ENCODE results near the gene ENO1. TPM values are rescaled to one million over a fixed set of nuclear protein-coding genes. Genes with fewer than 3 reads are reported as not detected.
A peak's percentile ranks its signal among the peaks of the same experiment; 100 is the strongest.

ENO1 gene
- total and polyA plus RNA-seq, 2 experiments from 2014 or later: 659 to 868 TPM

DNA sequence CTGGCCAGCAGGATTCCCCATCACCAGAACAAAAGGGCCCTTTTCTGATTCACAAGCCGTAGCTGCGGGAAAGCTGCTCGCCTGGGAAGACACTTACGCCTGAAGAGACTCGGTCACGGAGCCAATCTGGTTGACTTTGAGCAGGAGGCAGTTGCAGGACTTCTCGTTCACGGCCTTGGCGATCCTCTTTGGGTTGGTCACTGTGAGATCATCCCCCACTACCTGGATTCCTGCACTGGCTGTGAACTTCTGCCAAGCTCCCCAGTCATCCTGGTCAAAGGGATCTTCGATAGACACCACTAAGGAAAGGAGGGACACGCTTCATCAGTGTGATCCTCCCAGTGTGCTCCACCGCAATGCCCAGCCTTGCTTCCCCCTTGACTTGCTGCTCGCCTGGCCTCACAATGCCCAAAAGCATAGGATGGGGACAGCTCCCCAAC, 14.7 kb downstream of the ENO1 start:
- H3K4me3 ChIP-seq: no peak overlapping the region
- H3K79me2 ChIP-seq: peaks cover 7% of the 10 kb centered on the region
- H3K9me3 ChIP-seq (ENCODE audit: low read depth): no peaks in the 10 kb centered on the region
- no peak overlapping the region for H3K27ac ChIP-seq
- H3K36me3 ChIP-seq (replicated peaks; ENCODE audit: insufficient read depth, low read depth): no peaks in the 10 kb centered on the region
- peaks cover 8% of the 10 kb centered on the region for H4K20me1 ChIP-seq (ENCODE audit: insufficient read depth, poor library complexity, severe bottlenecking)
- TF ChIP-seq EZH2 (IDR thresholded peaks at IDR 0.05; ENCODE audit: borderline replicate concordance): no peak
- TF ChIP-seq, protein P1, sequence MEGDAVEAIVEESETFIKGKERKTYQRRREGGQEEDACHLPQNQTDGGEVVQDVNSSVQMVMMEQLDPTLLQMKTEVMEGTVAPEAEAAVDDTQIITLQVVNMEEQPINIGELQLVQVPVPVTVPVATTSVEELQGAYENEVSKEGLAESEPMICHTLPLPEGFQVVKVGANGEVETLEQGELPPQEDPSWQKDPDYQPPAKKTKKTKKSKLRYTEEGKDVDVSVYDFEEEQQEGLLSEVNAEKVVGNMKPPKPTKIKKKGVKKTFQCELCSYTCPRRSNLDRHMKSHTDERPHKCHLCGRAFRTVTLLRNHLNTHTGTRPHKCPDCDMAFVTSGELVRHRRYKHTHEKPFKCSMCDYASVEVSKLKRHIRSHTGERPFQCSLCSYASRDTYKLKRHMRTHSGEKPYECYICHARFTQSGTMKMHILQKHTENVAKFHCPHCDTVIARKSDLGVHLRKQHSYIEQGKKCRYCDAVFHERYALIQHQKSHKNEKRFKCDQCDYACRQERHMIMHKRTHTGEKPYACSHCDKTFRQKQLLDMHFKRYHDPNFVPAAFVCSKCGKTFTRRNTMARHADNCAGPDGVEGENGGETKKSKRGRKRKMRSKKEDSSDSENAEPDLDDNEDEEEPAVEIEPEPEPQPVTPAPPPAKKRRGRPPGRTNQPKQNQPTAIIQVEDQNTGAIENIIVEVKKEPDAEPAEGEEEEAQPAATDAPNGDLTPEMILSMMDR (IDR thresholded peaks at IDR 0.05; ENCODE audit: poor library complexity): no peak
- TF ChIP-seq EZH2phosphoT487 (IDR thresholded peaks at IDR 0.05; ENCODE audit: low read depth, severe bottlenecking, unreplicated experiment): no peak
- H3K27me3 ChIP-seq: no peaks in the 10 kb centered on the region
- peaks cover 2% of the 10 kb centered on the region for H3K4me1 ChIP-seq (ENCODE audit: insufficient read depth)
- 94% methylated on average over 13 of the region's 13 CpGs for WGBS (ENCODE audit: low lambda C conversion rate, missing lambda C conversion rate)
- no peak for DNase-seq (ENCODE audit: low spot score)
- no peak overlapping the region for H2AFZ ChIP-seq
- no peak overlapping the region for H3K4me2 ChIP-seq
- no peaks in the 10 kb centered on the region for H3K9me2 ChIP-seq (replicated peaks; ENCODE audit: insufficient read depth)

DNA sequence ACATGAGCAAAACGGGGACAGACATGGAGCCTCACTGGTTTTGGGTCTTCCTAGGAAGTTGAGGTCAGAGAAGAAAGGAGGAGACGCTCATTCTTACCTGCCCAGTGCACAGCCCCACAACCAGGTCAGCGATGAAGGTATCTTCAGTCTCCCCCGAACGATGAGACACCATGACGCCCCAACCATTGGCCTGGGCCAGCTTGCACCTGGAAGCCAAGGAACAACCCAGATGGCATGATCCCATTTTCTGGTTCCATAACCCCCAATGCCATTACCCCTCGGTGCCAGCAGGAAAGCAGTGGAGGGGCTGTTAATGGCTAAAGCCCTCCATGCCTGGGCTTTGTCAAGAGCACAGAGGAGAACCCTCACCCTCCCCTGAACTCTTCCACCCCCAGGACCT, 15.3 kb downstream of the ENO1 start:
- Histone ChIP-seq H3K27ac (no peak overlapping the region), H3K9me3 (ENCODE audit: low read depth) (no peaks in the 10 kb centered on the region), H3K4me2 (no peak overlapping the region), H3K79me2 (peaks cover under 1% of the 10 kb centered on the region), H3K27me3 (no peaks in the 10 kb centered on the region), H3K4me1 (ENCODE audit: insufficient read depth) (peaks cover 9% of the 10 kb centered on the region), H2AFZ (no peak overlapping the region), H3K9me2 (replicated peaks; ENCODE audit: insufficient read depth) (no peaks in the 10 kb centered on the region), H4K20me1 (ENCODE audit: insufficient read depth, poor library complexity, severe bottlenecking) (peaks cover 3% of the 10 kb centered on the region), H3K4me3 (no peak overlapping the region), H3K36me3 (replicated peaks; ENCODE audit: insufficient read depth, low read depth) (no peaks in the 10 kb centered on the region)
- WGBS (ENCODE audit: low lambda C conversion rate, missing lambda C conversion rate): 97% methylated on average over 7 of the region's 7 CpGs
- DNase-seq (ENCODE audit: low spot score): no peak
- TF ChIP-seq, protein P1 (IDR thresholded peaks at IDR 0.05; ENCODE audit: poor library complexity): no peak
- TF ChIP-seq EZH2 (IDR thresholded peaks at IDR 0.05; ENCODE audit: borderline replicate concordance) (no peak), EZH2phosphoT487 (IDR thresholded peaks at IDR 0.05; ENCODE audit: low read depth, severe bottlenecking, unreplicated experiment) (no peak)

DNA sequence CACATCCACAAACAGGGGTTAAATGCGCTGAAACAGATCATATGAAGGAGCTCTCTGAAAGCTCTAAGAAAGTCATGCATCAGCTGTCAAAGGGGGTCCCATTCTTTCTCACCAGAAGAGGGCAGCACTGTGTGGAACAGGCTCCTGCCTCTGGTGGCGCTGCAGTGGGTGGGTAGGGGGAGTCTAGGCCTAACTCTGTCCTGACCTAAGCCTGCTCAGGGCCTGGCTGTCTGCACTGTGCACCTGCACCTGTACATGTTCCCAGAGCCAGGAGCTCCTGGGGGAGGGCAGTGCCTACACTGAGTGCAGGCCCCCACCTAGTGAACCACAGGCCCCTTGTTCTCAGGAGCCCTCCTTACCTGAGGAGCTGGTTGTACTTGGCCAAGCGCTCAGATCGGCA, 16.0 kb downstream of the ENO1 start:
- no peak for DNase-seq (ENCODE audit: low spot score)
- TF ChIP-seq, protein P1 (IDR thresholded peaks at IDR 0.05; ENCODE audit: poor library complexity): peak; percentile 55
- TF ChIP-seq EZH2phosphoT487 (IDR thresholded peaks at IDR 0.05; ENCODE audit: low read depth, severe bottlenecking, unreplicated experiment) (no peak), EZH2 (IDR thresholded peaks at IDR 0.05; ENCODE audit: borderline replicate concordance) (no peak)

More for the DNA sequence above, 16.0 kb downstream of the ENO1 start:
- H3K36me3 ChIP-seq (replicated peaks; ENCODE audit: insufficient read depth, low read depth): no peaks in the 10 kb centered on the region
- H3K9me2 ChIP-seq (replicated peaks; ENCODE audit: insufficient read depth): no peaks in the 10 kb centered on the region
- H3K79me2 ChIP-seq: no peaks in the 10 kb centered on the region
- H3K4me2 ChIP-seq: no peak overlapping the region
- H3K4me3 ChIP-seq: no peak overlapping the region
- no peak overlapping the region for H3K27ac ChIP-seq
- 79% methylated on average over 4 of the region's 4 CpGs for WGBS (ENCODE audit: low lambda C conversion rate, missing lambda C conversion rate)
- no peaks in the 10 kb centered on the region for H3K9me3 ChIP-seq (ENCODE audit: low read depth)
- H2AFZ ChIP-seq: no peak overlapping the region
- peaks cover 15% of the 10 kb centered on the region for H3K4me1 ChIP-seq (ENCODE audit: insufficient read depth)
- peaks cover 2% of the 10 kb centered on the region for H4K20me1 ChIP-seq (ENCODE audit: insufficient read depth, poor library complexity, severe bottlenecking)
- H3K27me3 ChIP-seq: no peaks in the 10 kb centered on the region

Measured in hepatocyte (in vitro differentiated cells).